NCI-H226 (cell line): ENCODE results near the gene CLPTM1L.
"Not testable (repeated sequence)": the region's sequence is repeated elsewhere in the genome, so short reads cannot be mapped to it uniquely, and the experiment has no call there.

Experiments used
- DNase-seq: peaks from one replicate; pipeline ENCODE4 v3.0.0-alpha.2; 2015

CLPTM1L gene

GRCh38 chr5:1380011-1380817, 35.3 kb upstream of the CLPTM1L start:
- no peak for DNase-seq

- no peak for DNase-seq
These were observed 34.2 kb upstream of the CLPTM1L start for GRCh38 chr5:1378866-1379659.

GRCh38 chr5:1378096-1378495, 33.2 kb upstream of the CLPTM1L start:
- no peak for DNase-seq

GRCh38 chr5:1376981-1377380, 32.1 kb upstream of the CLPTM1L start:
- no peak for DNase-seq

GRCh38 chr5:1375871-1376810, 31.2 kb upstream of the CLPTM1L start:
- no peak for DNase-seq

GRCh38 chr5:1374679-1375055, 29.8 kb upstream of the CLPTM1L start:
- peak; percentile 7 for DNase-seq

- DNase-seq: no peak
These were observed 29.3 kb upstream of the CLPTM1L start for GRCh38 chr5:1374030-1374678.

- not testable (repeated sequence) for DNase-seq
These were observed 27.1 kb upstream of the CLPTM1L start for GRCh38 chr5:1371972-1372342.

GRCh38 chr5:1371218-1371971, 26.5 kb upstream of the CLPTM1L start:
- no peak for DNase-seq

GRCh38 chr5:1370006-1370405, 25.1 kb upstream of the CLPTM1L start:
- no peak for DNase-seq

GRCh38 chr5:1368756-1369155, 23.9 kb upstream of the CLPTM1L start:
- DNase-seq: no peak

- DNase-seq: no peak
These were observed 23.3 kb upstream of the CLPTM1L start for GRCh38 chr5:1368236-1368635.

GRCh38 chr5:1367149-1367548, 22.2 kb upstream of the CLPTM1L start:
- no peak for DNase-seq

GRCh38 chr5:1366514-1366913, 21.6 kb upstream of the CLPTM1L start:
- DNase-seq: no peak

- no peak for DNase-seq
These were observed 19.3 kb upstream of the CLPTM1L start for GRCh38 chr5:1364211-1364610.

- no peak for DNase-seq
These were observed 18.7 kb upstream of the CLPTM1L start for GRCh38 chr5:1363581-1363980.

GRCh38 chr5:1363160-1363559, 18.3 kb upstream of the CLPTM1L start:
- no peak for DNase-seq

- no peak for DNase-seq
These were observed 17.5 kb upstream of the CLPTM1L start for GRCh38 chr5:1362242-1363015.

- no peak for DNase-seq
These were observed 16.0 kb upstream of the CLPTM1L start for GRCh38 chr5:1360861-1361260.

GRCh38 chr5:1360367-1360766, 15.5 kb upstream of the CLPTM1L start:
- DNase-seq: not testable (repeated sequence)

GRCh38 chr5:1359713-1360112, 14.8 kb upstream of the CLPTM1L start:
- no peak for DNase-seq
